DND-41 (cell line): ENCODE measurements around the gene PTPRR.

Experiments used
- ATAC-seq: fragments of 200-7000 bp; cut with Tn5 transposase; 3 replicates; pipeline ENCODE4 v1.9.1; 2021; ENCODE audit warnings: low read depth; ENCODE audit not compliant: insufficient read depth
- DNase-seq: peaks from one replicate; pipeline ENCODE4 v3.0.0-alpha.2; 2020
- H2AFZ ChIP-seq: 2 replicates; pipeline ENCODE4 v1.6.0; 2012; ENCODE audit warnings: low read depth, low read length
- H3K27ac ChIP-seq: 2 replicates; pipeline ENCODE4 v1.5.1; 2012; ENCODE audit warnings: low read length, inconsistent platforms
- H3K27me3 ChIP-seq: fragments of 200-600 bp; sonication (generic); 2 replicates; pipeline ENCODE4 v1.6.0; 2012; ENCODE audit warnings: low read length, mild to moderate bottlenecking, inconsistent platforms; ENCODE audit not compliant: insufficient read depth, poor library complexity
- H3K36me3 ChIP-seq: 2 replicates; pipeline ENCODE4 v1.5.1; 2012; ENCODE audit warnings: low read length, inconsistent platforms; ENCODE audit not compliant: insufficient read depth
- H3K4me1 ChIP-seq: 2 replicates; pipeline ENCODE4 v1.5.1; 2012; ENCODE audit warnings: mild to moderate bottlenecking, low read length; ENCODE audit not compliant: insufficient read depth
- H3K4me2 ChIP-seq: 2 replicates; pipeline ENCODE4 v1.6.0; 2012; ENCODE audit warnings: mild to moderate bottlenecking, moderate library complexity, low read length, inconsistent platforms; ENCODE audit not compliant: insufficient read depth
- H3K4me3 ChIP-seq, 2 experiments: fragments of 200-600 bp in 1 of 2; shearing (Covaris generic) in 1 of 2; 2 replicates each; pipeline ENCODE4 v1.5.1; 2012 to 2016; ENCODE audit warnings: inconsistent platforms in 2 of 2, low read length in 2 of 2, mild to moderate bottlenecking in 2 of 2, low read depth in 1 of 2, moderate library complexity in 1 of 2
- H3K79me2 ChIP-seq: 2 replicates; pipeline ENCODE4 v1.6.0; 2012; ENCODE audit warnings: low read length, inconsistent platforms; ENCODE audit not compliant: insufficient read depth
- H3K9ac ChIP-seq: 2 replicates; pipeline ENCODE4 v1.6.0; 2012; ENCODE audit warnings: low read depth, mild to moderate bottlenecking, inconsistent platforms, low read length, moderate library complexity
- H3K9me3 ChIP-seq: 2 replicates; pipeline ENCODE4 v1.5.1; 2012; ENCODE audit warnings: low read length, moderate library complexity, mild to moderate bottlenecking, inconsistent platforms; ENCODE audit not compliant: insufficient read depth, severe bottlenecking
- H4K20me1 ChIP-seq: 2 replicates; pipeline ENCODE4 v1.6.0; 2012; ENCODE audit warnings: low read length; ENCODE audit not compliant: insufficient read depth
- EZH2 ChIP-seq: IDR thresholded peaks from 3 replicates; pipeline ENCODE4 v1.6.1; 2012; ENCODE audit warnings: borderline replicate concordance, low read depth, mild to moderate bottlenecking, moderate library complexity, low read length, inconsistent platforms; ENCODE audit not compliant: severe bottlenecking
- TF ChIP-seq, protein P1 (sequence below): IDR thresholded peaks from 2 replicates; pipeline ENCODE4 v1.5.1; 2012; ENCODE audit warnings: borderline replicate concordance, low read length, moderate library complexity, mild to moderate bottlenecking; ENCODE audit not compliant: poor library complexity, severe bottlenecking; ENCODE audit errors: extremely low read depth

Gene PTPRR

DNA sequence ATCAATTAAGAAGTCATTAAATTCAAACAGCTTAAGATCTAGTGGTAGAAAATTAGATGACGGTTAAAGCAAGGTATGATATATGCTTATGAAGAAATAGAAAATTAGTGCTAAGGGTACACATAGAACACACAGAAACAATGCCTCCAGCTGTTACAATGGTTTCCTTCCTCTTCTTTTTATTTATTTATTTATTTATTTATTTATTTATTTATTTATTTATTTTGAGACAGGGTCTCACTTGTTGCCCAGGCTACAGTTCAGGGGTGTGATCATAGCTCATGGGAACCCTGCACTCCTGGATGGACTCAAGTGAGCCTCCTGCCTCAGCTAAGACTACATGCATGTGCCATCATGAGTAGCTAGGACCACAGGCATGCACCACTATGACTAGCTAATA, 34.9 kb upstream of the PTPRR start:
- H3K9me3 ChIP-seq: no peaks in the 10 kb centered on the region
- no peaks in the 10 kb centered on the region for H3K79me2 ChIP-seq
- no peaks in the 10 kb centered on the region for H3K27me3 ChIP-seq
- no peak overlapping the region for H3K4me2 ChIP-seq
- no peaks in the 10 kb centered on the region for H4K20me1 ChIP-seq
- TF ChIP-seq, protein P1, sequence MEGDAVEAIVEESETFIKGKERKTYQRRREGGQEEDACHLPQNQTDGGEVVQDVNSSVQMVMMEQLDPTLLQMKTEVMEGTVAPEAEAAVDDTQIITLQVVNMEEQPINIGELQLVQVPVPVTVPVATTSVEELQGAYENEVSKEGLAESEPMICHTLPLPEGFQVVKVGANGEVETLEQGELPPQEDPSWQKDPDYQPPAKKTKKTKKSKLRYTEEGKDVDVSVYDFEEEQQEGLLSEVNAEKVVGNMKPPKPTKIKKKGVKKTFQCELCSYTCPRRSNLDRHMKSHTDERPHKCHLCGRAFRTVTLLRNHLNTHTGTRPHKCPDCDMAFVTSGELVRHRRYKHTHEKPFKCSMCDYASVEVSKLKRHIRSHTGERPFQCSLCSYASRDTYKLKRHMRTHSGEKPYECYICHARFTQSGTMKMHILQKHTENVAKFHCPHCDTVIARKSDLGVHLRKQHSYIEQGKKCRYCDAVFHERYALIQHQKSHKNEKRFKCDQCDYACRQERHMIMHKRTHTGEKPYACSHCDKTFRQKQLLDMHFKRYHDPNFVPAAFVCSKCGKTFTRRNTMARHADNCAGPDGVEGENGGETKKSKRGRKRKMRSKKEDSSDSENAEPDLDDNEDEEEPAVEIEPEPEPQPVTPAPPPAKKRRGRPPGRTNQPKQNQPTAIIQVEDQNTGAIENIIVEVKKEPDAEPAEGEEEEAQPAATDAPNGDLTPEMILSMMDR: no peak
- TF ChIP-seq EZH2: no peak
- no peak overlapping the region for H2AFZ ChIP-seq
- no peaks in the 10 kb centered on the region for H3K36me3 ChIP-seq
- ATAC-seq (no peak), DNase-seq (no peak)
- H3K27ac ChIP-seq: no peak overlapping the region
- no peaks in the 10 kb centered on the region for H3K4me1 ChIP-seq
- H3K4me3 ChIP-seq: no peak overlapping the region
- H3K9ac ChIP-seq: no peak overlapping the region

DNA sequence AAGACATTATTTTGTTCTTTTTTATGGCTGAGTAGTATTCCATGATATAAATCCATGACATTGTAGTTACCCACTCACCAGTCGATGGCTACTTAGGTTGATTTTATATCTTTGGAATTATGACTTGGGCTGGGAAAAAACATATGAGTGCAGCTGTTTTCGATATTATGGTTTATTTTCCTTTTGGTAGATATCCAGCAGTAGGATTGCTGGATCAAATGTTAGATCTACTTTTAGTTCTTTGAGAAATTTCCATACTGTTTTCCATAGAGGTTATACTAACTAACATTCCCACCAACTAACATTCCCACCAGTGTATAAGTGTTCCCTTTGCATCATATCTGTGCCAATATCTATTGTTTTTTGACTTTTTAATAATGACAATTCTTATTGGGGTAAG, 29.9 kb upstream of the PTPRR start:
- Histone ChIP-seq H3K9me3 (no peaks in the 10 kb centered on the region), H3K27me3 (no peaks in the 10 kb centered on the region), H3K4me2 (no peak overlapping the region), H3K4me1 (no peaks in the 10 kb centered on the region), H3K4me3 (no peak overlapping the region), H3K36me3 (no peaks in the 10 kb centered on the region), H3K27ac (no peak overlapping the region), H3K9ac (no peak overlapping the region), H3K79me2 (no peaks in the 10 kb centered on the region), H2AFZ (no peak overlapping the region), H4K20me1 (no peaks in the 10 kb centered on the region)
- TF ChIP-seq, protein P1: no peak
- TF ChIP-seq EZH2: no peak
- ATAC-seq: no peak
- DNase-seq: no peak

DNA sequence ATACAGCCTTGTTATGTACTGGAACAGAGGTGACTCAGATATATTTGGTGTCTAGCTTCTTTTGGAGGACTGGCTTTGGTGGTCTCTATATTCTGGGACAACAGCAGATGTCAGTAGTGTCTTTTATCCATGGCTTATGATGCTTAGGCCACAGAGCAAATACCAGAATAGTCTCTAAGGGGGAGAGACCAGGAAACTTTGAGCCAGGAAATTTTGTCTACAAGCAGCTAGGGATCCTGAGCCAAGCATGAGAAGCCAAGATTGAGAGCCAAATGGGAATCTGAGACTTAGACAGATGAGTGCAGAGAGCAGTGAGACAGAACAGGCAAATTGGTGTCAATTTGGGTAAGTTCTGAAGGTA, 28.4 kb upstream of the PTPRR start:
- H4K20me1 ChIP-seq: no peaks in the 10 kb centered on the region
- no peak overlapping the region for H3K4me2 ChIP-seq
- no peak overlapping the region for H2AFZ ChIP-seq
- no peak for TF ChIP-seq EZH2
- TF ChIP-seq, protein P1: no peak
- no peaks in the 10 kb centered on the region for H3K9me3 ChIP-seq
- H3K27ac ChIP-seq: no peak overlapping the region
- no peaks in the 10 kb centered on the region for H3K36me3 ChIP-seq
- ATAC-seq (no peak), DNase-seq (no peak)
- H3K27me3 ChIP-seq: no peaks in the 10 kb centered on the region
- H3K4me1 ChIP-seq: no peaks in the 10 kb centered on the region
- no peaks in the 10 kb centered on the region for H3K79me2 ChIP-seq
- no peak overlapping the region for H3K9ac ChIP-seq
- H3K4me3 ChIP-seq: no peak overlapping the region

DNA sequence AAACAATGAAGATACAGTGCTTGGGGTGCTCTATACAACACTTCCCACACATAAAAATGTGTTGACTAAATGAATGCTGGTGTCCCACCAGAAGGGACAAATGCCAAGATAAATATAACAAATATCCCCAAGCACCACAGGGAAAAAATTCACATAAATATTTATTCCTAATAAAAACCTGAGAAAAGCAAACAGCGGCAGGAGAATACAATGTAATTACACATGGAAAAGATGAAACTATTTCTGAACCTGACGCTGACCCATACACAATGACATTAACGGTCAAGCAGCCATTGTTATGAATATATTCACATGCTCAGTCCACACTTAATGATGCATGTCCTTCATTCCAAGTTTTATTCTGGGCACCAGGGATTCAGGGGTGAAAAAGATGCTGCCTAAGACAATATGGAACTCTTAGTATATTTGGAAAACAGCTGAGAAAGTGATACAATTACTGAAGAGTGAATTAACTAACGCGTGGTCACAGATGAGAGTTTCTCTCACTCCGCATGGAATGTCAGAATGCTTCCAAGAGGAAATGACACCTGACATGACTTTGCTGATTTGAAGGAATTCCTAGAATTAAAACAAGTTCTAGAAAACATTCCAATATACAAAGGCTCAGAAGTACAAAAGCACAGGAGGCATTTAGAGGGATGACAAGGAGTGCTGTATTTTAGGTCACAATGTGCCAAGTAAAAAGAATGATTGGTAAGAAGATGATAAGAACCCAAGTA, 27.9 kb upstream of the PTPRR start:
- H3K9me3 ChIP-seq: no peaks in the 10 kb centered on the region
- H3K79me2 ChIP-seq: no peaks in the 10 kb centered on the region
- H3K4me1 ChIP-seq: no peaks in the 10 kb centered on the region
- H4K20me1 ChIP-seq: no peaks in the 10 kb centered on the region
- H3K27ac ChIP-seq: no peak overlapping the region
- ATAC-seq: no peak
- no peak overlapping the region for H3K4me2 ChIP-seq
- no peak overlapping the region for H2AFZ ChIP-seq
- no peak overlapping the region for H3K9ac ChIP-seq
- no peaks in the 10 kb centered on the region for H3K36me3 ChIP-seq
- TF ChIP-seq, protein P1: no peak
- no peak for TF ChIP-seq EZH2
- H3K4me3 ChIP-seq: no peak overlapping the region
- H3K27me3 ChIP-seq: no peaks in the 10 kb centered on the region
- DNase-seq: no peak
